WTC11 (cell line): ENCODE results near the gene GNRH2.

Source experiments
- ATF3 ChIP-seq: sonication (generic); formaldehyde crosslinking; conservative IDR thresholded peaks from 2 replicates; pipeline ENCODE4 v1.8.1; 2022; ENCODE audit warnings: mild to moderate bottlenecking, missing genetic modification reagents
- CREB1 ChIP-seq: sonication (generic); formaldehyde crosslinking; IDR thresholded peaks from 2 replicates; pipeline ENCODE4 v1.8.0; 2023; ENCODE audit warnings: mild to moderate bottlenecking, missing genetic modification reagents
- NR3C1 ChIP-seq: sonication (generic); formaldehyde crosslinking; conservative IDR thresholded peaks from 2 replicates; pipeline ENCODE4 v1.8.1; 2023; ENCODE audit warnings: low read depth, mild to moderate bottlenecking, missing genetic modification reagents
- SMAD3 ChIP-seq: sonication (generic); formaldehyde crosslinking; IDR thresholded peaks from 2 replicates; pipeline ENCODE4 v1.8.0; 2022; ENCODE audit warnings: missing genetic modification reagents, mild to moderate bottlenecking, borderline replicate concordance
- STAT6 ChIP-seq: sonication (generic); formaldehyde crosslinking; conservative IDR thresholded peaks from 2 replicates; pipeline ENCODE4 v1.8.1; 2023; ENCODE audit warnings: mild to moderate bottlenecking, low read depth, missing genetic modification reagents, moderate library complexity
- TCF7 ChIP-seq: sonication (generic); formaldehyde crosslinking; IDR thresholded peaks from 2 replicates; pipeline ENCODE4 v1.8.0; 2022; ENCODE audit warnings: mild to moderate bottlenecking, low read depth, missing genetic modification reagents, moderate library complexity
- TF ChIP-seq, protein P1 (sequence below): fragments of 200-600 bp; IDR thresholded peaks from 2 replicates; pipeline ENCODE4 v1.8.0; 2022; ENCODE audit warnings: antibody characterized with exemption
- TF ChIP-seq, protein P2 (sequence below): sonication (generic); formaldehyde crosslinking; IDR thresholded peaks from 2 replicates; pipeline ENCODE4 v1.8.0; 2022; ENCODE audit warnings: mild to moderate bottlenecking, missing genetic modification reagents

- TF ChIP-seq STAT6 (no peak), ATF3 (no peak), NR3C1 (CRISPR knock-in tag) (no peak), SMAD3 (CRISPR knock-in tag) (no peak), TCF7 (no peak), CREB1 (CRISPR knock-in tag) (no peak)
- TF ChIP-seq, protein P1, sequence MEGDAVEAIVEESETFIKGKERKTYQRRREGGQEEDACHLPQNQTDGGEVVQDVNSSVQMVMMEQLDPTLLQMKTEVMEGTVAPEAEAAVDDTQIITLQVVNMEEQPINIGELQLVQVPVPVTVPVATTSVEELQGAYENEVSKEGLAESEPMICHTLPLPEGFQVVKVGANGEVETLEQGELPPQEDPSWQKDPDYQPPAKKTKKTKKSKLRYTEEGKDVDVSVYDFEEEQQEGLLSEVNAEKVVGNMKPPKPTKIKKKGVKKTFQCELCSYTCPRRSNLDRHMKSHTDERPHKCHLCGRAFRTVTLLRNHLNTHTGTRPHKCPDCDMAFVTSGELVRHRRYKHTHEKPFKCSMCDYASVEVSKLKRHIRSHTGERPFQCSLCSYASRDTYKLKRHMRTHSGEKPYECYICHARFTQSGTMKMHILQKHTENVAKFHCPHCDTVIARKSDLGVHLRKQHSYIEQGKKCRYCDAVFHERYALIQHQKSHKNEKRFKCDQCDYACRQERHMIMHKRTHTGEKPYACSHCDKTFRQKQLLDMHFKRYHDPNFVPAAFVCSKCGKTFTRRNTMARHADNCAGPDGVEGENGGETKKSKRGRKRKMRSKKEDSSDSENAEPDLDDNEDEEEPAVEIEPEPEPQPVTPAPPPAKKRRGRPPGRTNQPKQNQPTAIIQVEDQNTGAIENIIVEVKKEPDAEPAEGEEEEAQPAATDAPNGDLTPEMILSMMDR = no peak
- TF ChIP-seq, protein P2, sequence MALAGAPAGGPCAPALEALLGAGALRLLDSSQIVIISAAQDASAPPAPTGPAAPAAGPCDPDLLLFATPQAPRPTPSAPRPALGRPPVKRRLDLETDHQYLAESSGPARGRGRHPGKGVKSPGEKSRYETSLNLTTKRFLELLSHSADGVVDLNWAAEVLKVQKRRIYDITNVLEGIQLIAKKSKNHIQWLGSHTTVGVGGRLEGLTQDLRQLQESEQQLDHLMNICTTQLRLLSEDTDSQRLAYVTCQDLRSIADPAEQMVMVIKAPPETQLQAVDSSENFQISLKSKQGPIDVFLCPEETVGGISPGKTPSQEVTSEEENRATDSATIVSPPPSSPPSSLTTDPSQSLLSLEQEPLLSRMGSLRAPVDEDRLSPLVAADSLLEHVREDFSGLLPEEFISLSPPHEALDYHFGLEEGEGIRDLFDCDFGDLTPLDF (CRISPR knock-in tag) = no peak
Observed at GRCh38 chr20:3043322-3043721, at the start of gene GNRH2.
